ENCODE results near the gene DLX6.

DLX6 gene

GRCh38 chr7:96989241-96989858 is 16.0 kb upstream of the DLX6 start:
- no peak overlapping the region for H3K4me3 ChIP-seq (replicated peaks; ENCODE audit: low read depth, low read length)

GRCh38 chr7:96989859-96990317 is 15.5 kb upstream of the DLX6 start:
- no peak for DNase-seq (ENCODE audit: low read depth)
- no peak for TF ChIP-seq CTCF (IDR thresholded peaks at IDR 0.05; ENCODE audit: low read length, missing control alignments)
- no peak overlapping the region for H3K4me3 ChIP-seq (replicated peaks; ENCODE audit: low read depth, low read length)

More at GRCh38 chr7:96989241-96989858, 16.0 kb upstream of the DLX6 start:
- TF ChIP-seq CTCF (IDR thresholded peaks at IDR 0.05; ENCODE audit: low read length, missing control alignments) = no peak
- no peak for DNase-seq (ENCODE audit: low read depth)

- DNase-seq (ENCODE audit: low read depth) = no peak
- no peak for TF ChIP-seq CTCF (IDR thresholded peaks at IDR 0.05; ENCODE audit: low read length, missing control alignments)
- no peak overlapping the region for H3K4me3 ChIP-seq (replicated peaks; ENCODE audit: low read depth, low read length)
These were observed 13.7 kb upstream of the DLX6 start for GRCh38 chr7:96991546-96992191.

- no peak overlapping the region for H3K4me3 ChIP-seq (replicated peaks; ENCODE audit: low read depth, low read length)
- no peak for TF ChIP-seq CTCF (IDR thresholded peaks at IDR 0.05; ENCODE audit: low read length, missing control alignments)
- DNase-seq (ENCODE audit: low read depth) = no peak
These were observed 13.0 kb upstream of the DLX6 start for GRCh38 chr7:96992192-96993005.

- no peak overlapping the region for H3K4me3 ChIP-seq (replicated peaks; ENCODE audit: low read depth, low read length)
- no peak for DNase-seq (ENCODE audit: low read depth)
- no peak for TF ChIP-seq CTCF (IDR thresholded peaks at IDR 0.05; ENCODE audit: low read length, missing control alignments)
These were observed 12.1 kb upstream of the DLX6 start for GRCh38 chr7:96993094-96993865.

GRCh38 chr7:96993980-96994379 is 11.4 kb upstream of the DLX6 start:
- TF ChIP-seq CTCF (IDR thresholded peaks at IDR 0.05; ENCODE audit: low read length, missing control alignments) = no peak
- no peak for DNase-seq (ENCODE audit: low read depth)
- H3K4me3 ChIP-seq (replicated peaks; ENCODE audit: low read depth, low read length) = no peak overlapping the region
